Measurements from ENCODE around the gene PRSS2. TPM values are rescaled to one million over a fixed set of nuclear protein-coding genes. Genes with fewer than 3 reads are reported as not detected.
"Not testable (repeated sequence)": the region's sequence is repeated elsewhere in the genome, so short reads cannot be mapped to it uniquely, and the experiment has no call there.

PRSS2 gene
- total RNA-seq, 4 donors from 2014 or later, result not detected

GRCh38 chr7:142740786-142741185 lies 30.0 kb upstream of the PRSS2 start:
- Histone ChIP-seq H3K4me1 (no peaks in the 10 kb centered on the region), H3K27ac (no peak overlapping the region), H3K9me3 (no peaks in the 10 kb centered on the region), H3K4me3 (no peak overlapping the region), H3K27me3 (no peaks in the 10 kb centered on the region), H3K36me3 (no peaks in the 10 kb centered on the region)
- DNase-seq, result no peak
- intact Hi-C loops (cut with DNase I; ENCODE audit: low total_unique reads), result no loop called here
- no peak for TF ChIP-seq POLR2A (IDR thresholded peaks at IDR 0.05)
- TF ChIP-seq CTCF (IDR thresholded peaks at IDR 0.05), result no peak

- H3K9me3 ChIP-seq; intact Hi-C loops (cut with DNase I; ENCODE audit: low total_unique reads); H3K4me1 ChIP-seq; H3K36me3 ChIP-seq; H3K4me3 ChIP-seq; H3K27me3 ChIP-seq; DNase-seq; H3K27ac ChIP-seq: not testable (repeated sequence)
Observed at GRCh38 chr7:142741932-142742331, 28.8 kb upstream of the PRSS2 start.

GRCh38 chr7:142745091-142745635 lies 25.6 kb upstream of the PRSS2 start:
- intact Hi-C loops (cut with DNase I; ENCODE audit: low total_unique reads), result no loop called here
- no peaks in the 10 kb centered on the region for H3K27me3 ChIP-seq
- H3K4me3 ChIP-seq, result no peak overlapping the region
- no peaks in the 10 kb centered on the region for H3K9me3 ChIP-seq
- no peaks in the 10 kb centered on the region for H3K4me1 ChIP-seq
- DNase-seq, result no peak
- H3K27ac ChIP-seq, result no peak overlapping the region
- no peaks in the 10 kb centered on the region for H3K36me3 ChIP-seq
- TF ChIP-seq POLR2A (IDR thresholded peaks at IDR 0.05) (no peak), CTCF (IDR thresholded peaks at IDR 0.05) (no peak)

GRCh38 chr7:142745745-142746144 lies 25.0 kb upstream of the PRSS2 start:
- Histone ChIP-seq H3K9me3 (no peaks in the 10 kb centered on the region), H3K27ac (no peak overlapping the region), H3K4me1 (no peaks in the 10 kb centered on the region), H3K27me3 (no peaks in the 10 kb centered on the region), H3K36me3 (no peaks in the 10 kb centered on the region), H3K4me3 (no peak overlapping the region)
- intact Hi-C loops (cut with DNase I; ENCODE audit: low total_unique reads), result no loop called here
- DNase-seq, result no peak
- no peak for TF ChIP-seq POLR2A (IDR thresholded peaks at IDR 0.05)
- no peak for TF ChIP-seq CTCF (IDR thresholded peaks at IDR 0.05)

GRCh38 chr7:142746264-142746663 lies 24.5 kb upstream of the PRSS2 start:
- DNase-seq, result no peak
- Histone ChIP-seq H3K9me3 (no peaks in the 10 kb centered on the region), H3K4me3 (no peak overlapping the region), H3K27ac (no peak overlapping the region), H3K4me1 (no peaks in the 10 kb centered on the region), H3K27me3 (no peaks in the 10 kb centered on the region), H3K36me3 (no peaks in the 10 kb centered on the region)
- no peak for TF ChIP-seq CTCF (IDR thresholded peaks at IDR 0.05)
- no peak for TF ChIP-seq POLR2A (IDR thresholded peaks at IDR 0.05)
- intact Hi-C loops (cut with DNase I; ENCODE audit: low total_unique reads), result no loop called here

- H3K4me1 ChIP-seq; H3K27me3 ChIP-seq; DNase-seq; H3K36me3 ChIP-seq; H3K4me3 ChIP-seq; intact Hi-C loops (cut with DNase I; ENCODE audit: low total_unique reads); H3K27ac ChIP-seq; H3K9me3 ChIP-seq: not testable (repeated sequence)
Observed at GRCh38 chr7:142748410-142748809, 22.4 kb upstream of the PRSS2 start.

All from uterus (tissue), 4 donors.